DMS79 (cell line): Measurements from ENCODE around the gene SLC51B.
"Not testable (repeated sequence)": the region's sequence is repeated elsewhere in the genome, so short reads cannot be mapped to it uniquely, and the experiment has no call there.

Source experiments
- DNase-seq: peaks from one replicate; lab custom pipeline; 2025; lab: John Stamatoyannopoulos, UW

The SLC51B gene

DNA sequence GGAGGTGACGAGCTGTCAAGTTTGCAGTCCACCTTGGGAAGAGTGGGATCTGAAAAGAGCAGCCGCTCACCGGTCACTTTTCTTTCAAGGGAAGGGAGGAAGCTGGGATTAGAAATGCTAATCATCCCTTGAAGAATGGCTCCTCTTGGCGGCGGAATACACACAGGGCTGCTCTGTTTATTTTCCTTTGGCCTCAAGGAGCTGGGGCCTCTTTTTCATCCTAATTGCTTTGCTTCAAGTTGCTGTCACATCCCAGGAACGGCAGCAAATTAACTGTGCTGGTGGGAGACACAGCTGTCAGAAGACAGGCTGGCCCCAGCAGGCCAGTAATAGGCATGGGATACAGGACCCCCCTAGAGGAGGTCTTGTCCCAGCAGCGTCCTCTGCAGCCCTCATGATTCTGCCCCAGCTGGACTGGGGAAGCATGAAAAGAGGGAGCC is 38.1 kb downstream of the SLC51B start:
- DNase-seq, result no peak

DNA sequence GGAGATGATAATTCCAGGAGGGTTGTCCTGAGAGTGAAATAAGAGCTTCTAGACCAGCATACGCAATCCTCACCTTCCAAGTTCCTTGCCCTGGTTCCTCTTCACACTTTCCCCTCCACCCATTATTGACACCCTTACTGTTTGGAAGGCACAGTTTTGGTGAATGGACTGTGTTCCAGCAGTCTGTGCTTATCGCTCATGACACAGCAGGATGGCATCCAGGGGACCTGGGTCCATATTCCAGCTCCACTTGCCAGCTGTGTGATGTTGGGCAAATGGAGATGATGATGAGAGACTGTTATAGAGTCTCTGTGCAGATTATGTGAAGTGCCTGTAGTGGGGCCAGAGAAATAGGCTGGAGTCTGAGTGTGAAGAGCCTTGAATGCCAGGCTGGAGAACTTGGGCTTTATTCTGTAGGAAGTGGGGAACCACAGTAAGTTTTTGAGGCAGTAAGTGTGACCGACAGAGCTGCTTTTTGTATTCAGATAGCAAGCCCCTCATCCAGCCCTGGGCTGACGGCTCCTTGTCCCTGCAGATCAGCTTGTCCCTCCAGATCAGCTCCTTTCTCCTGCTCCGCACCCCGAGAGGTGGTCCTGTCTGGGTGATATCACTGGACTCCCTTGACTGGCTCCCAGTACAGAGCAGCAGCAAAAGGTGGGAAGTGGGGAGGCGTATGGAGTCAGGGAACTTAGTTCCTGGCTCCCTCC is 39.5 kb downstream of the SLC51B start:
- no peak for DNase-seq

DNA sequence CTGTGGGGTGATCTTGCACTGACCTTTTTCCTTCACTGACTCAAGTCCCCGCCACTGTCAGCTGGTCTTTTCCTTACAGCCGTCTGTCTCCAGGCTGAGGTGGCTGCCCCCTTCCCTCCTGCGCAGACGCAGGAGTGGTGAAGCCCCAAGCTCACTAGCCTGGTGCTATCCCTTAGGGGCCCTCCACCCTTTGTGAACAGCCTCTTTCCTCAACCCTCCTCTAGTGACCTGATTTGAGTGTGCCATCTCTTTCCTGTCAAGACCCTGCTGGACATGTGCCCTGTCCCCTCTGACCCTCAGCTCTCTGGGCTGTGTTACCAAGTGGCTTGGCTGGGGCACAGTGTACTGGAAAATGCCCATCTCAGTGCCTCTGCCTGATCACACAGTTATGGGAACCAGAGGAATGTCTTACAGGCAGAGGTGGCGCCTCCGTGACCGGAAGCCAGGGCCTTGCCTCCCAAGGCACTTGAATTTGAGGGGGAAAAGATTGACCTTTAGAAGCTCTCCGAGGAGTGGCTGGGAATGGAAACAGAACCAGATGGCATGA is 40.1 kb downstream of the SLC51B start:
- no peak for DNase-seq

DNA sequence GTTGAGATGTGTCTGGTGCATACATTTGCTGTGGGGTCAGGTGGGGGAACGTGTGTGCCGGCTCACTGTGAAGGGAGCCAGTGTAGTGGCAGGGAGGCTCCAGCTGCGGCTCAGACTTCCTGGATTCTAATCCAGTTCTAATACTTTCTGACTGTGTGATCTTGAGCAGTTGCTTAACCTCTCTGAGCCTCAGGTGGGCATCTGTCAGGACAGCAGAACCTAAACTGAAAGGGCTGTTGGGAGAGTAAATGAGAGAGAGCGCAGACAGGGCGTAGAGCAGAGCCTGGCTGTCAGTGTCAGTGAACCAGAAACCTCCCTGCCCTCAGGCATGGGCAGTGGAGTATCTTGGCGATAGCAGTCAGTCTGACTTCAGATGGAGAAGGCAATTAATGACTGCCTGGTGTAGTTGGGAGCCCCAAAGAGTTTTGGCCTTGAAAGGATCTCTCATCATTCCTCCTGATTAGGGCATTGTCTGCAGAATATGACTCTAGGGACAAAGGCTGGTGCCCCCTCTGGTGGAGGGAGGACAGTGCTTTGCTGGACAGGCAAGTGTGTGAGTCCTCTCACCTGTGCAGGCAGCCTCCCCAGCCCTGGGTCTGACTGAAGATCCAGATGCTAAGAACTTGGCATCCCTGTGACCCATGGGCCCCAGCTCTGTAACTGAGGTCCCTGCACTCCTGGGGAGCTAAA is 40.9 kb downstream of the SLC51B start:
- DNase-seq, result no peak

DNA sequence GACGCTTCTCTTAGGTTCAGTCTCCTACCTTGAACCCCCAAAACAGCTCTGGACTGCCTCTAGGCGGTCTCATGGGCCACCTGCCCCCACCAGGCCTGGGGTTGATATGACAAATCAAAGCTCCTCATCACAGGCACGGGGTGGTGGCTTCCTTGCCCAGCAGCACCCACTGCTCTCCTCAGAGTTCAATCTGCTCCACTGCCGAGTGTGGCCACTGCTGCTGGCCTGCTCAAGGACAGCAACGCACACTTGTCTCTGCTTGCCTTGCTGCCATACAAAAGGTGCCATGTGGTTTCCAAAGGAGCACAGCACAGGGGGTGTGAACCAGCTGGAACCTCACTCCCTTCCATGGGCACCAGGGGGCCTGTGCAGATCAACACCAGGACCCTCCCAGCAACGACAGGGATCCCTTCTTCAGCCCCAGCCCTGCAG is 41.5 kb downstream of the SLC51B start:
- DNase-seq, result no peak

DNA sequence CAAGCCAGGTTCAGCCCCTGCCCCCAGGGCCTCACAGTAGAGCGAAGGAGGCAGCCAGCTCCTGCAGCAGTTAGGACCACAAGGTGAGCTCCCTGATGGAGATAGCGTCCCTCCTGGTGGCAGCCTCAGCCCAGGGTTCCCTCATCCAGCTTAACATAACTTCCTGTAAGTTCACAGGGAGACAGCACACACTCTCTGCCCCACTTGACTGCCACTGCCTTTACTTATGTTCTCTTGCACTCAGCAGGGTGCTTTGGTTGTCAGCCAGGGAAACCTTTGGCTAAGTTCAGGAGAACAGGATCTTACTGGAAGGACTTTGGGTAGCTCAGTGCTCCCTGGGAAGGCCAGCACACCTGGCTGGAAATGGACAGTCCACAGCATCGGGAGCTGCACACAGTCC is 42.2 kb downstream of the SLC51B start:
- no peak for DNase-seq

DNA sequence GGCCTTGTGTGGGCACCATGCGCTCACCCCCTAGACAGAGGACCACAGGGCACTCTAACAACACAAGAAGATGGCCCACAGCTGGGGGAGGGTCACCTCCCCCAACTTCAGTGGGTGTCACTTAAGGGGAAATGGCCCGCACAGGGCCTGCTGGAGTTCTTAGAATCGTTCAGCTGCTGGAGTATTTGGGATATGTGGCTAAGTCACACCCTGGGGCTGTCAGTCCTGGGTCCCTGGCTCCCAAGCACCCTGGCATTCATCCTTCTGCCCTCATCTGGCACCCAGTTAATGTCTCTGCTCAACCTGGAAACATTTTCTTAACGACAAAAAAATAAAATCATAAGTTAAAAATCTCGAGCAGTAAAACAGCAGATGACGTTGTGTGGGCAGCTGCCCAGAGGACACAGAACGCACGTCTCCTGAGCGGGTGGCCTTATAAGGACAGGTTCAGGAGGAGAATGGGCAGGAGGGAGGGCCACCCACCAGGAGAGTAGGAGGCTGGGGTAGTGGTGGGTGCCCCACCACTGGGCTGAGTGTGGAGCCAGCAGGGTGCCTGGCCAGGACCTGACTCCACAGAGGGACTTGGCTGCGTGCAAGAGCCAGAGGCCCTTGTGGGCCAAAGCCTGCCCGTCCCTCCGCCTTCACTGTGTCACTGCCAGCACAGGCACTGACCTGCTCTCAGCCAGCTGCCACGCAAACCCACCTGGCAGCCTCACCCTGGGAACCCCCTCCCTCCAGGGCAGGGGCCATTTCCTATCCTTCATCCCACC is 42.9 kb downstream of the SLC51B start:
- DNase-seq, result no peak

DNA sequence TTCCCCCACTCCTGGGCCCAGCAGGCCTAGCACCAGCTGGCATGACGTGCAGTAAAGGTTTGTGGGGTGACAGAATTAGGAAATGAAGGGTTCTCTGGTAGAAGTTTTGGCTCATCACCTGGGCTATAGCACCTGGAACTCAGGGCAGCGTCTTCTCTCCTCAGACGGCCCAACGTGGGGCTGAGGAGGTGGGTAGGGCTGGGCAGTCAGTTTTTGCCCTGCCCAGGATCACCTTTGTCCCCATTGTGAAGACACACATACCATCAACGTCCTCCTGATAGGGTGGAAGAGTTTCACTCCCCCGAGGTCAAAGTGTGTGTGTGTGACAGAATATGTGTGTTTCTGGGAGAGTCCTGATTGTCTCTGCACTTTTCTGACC is 43.4 kb downstream of the SLC51B start:
- DNase-seq, result no peak

DNA sequence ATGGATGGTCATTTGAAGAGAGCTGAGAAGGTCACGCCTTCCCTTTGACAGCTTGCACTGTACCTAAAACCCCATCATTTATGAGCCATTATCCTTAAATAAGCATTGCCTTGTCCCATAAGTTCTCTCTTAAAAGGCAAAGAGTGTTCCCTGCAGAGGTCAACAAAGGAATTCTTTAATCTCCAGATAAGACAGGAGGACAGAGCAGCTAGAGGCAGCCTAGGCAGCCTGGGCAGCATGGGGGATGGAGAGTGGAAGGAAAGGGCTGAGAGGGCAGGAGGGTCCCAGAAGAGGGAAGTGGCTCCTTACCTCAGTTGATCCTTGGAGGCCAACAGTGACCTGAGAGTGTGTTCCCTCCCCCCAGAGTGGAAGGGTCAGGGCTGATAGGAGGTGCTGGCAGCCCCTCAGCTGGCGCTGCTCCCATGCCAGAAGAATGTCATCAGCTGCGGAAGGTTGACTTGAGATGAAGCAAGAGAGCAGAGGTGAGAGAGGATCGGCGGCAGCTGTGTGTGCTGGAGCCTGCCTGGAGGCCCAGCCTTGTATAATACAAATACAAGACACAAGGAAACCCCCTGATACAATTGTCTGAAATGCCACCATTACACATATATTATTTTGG is 44.1 kb downstream of the SLC51B start:
- no peak for DNase-seq

DNA sequence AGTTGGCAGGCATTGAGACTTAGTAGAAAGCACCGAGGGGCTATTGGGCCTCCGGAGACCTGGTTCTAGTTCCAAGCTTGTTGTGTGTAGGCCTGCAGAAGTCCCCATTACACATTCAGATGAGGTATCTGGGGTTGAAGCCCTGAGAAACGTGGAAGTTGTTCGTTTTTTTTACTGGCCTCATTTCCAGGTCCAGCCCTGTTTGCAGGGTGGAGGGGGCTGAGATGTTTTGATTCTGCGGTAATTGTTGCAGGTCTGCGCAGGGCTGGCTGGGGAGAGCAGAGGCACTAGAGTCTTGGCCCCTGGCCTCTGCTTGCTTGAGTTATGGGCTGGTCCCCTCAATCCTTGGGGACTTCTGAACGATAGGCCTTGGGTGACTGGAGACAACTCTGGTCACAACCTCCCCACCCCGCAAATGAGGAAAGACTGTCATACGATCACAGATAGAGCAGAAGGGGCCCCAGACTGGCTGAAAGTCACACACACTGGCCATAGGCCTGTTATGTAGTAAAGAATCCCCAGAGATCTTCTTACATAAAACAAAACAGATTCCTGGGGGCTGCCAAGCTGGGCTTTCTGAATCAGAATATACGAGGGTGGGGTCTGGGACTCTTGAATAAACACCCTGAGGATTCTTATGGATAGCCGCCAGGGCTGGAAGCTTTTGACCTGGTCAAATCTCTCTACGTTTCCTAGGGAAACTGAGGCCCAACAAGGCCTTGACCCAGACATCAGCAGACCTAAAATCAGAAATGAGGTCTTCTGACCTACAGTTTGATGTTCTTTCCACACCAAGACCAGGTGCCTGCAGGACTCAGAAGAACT is 47.0 kb downstream of the SLC51B start:
- DNase-seq, result no peak

DNA sequence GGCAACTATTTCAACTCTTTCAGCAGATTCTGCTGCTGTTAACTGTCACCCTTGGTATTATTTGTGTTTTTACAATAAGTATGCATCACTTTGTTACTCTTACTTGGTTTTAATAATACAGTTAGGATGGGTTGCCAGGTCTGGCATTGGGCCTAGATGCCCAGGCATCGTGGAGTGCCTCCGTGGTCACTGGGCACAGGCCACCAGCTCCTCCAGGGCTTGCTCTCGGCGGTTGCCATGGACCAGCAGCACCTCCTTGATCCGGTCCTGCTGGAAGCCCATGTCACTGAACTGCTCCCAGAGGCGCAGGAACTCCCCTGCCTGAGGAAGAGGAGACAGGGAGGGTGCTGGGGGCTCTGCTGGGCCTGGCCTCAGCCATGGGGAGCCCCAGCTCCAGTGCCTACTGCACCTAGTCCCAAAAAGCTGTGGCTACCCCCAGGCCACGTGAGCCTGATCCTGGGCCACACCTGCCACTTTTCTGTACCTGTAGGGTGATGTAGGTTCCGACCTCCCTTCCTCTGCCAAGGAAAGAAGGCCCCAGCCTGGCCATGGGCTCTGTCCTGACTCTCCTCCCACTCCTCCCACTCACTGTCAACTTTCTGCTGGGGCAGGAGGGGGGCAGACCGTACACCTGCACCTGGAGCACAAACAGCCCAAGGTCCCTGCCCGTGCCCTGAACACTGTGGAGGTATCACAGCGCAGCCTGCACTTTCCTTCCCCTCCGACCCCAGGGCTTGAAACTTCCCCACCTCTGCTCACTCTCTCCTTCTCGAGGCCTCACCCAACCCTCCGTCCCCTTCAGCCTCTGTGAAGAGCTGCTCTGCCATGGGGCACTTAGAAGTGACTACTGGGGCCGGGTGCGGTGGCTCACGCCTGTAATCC is 48.0 kb downstream of the SLC51B start:
- no peak for DNase-seq

DNA sequence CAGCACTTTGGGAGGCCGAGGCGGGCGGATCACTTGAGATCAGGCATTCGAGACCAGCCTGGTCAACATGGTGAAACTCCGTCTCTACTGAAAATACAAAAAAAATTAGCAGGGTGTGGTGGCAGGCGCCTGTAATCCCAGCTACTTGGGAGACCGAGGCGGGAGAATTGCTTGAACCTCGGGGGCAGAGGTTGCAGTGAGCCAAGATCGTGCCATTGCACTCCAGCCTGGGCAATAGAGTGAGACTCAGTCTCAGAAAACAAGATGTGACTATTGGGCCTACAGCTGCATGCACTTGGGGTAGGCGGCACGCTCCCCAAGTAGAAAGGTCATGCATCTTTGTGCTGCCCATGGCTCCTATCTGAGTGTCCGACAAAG is 48.6 kb downstream of the SLC51B start:
- not testable (repeated sequence) for DNase-seq

DNA sequence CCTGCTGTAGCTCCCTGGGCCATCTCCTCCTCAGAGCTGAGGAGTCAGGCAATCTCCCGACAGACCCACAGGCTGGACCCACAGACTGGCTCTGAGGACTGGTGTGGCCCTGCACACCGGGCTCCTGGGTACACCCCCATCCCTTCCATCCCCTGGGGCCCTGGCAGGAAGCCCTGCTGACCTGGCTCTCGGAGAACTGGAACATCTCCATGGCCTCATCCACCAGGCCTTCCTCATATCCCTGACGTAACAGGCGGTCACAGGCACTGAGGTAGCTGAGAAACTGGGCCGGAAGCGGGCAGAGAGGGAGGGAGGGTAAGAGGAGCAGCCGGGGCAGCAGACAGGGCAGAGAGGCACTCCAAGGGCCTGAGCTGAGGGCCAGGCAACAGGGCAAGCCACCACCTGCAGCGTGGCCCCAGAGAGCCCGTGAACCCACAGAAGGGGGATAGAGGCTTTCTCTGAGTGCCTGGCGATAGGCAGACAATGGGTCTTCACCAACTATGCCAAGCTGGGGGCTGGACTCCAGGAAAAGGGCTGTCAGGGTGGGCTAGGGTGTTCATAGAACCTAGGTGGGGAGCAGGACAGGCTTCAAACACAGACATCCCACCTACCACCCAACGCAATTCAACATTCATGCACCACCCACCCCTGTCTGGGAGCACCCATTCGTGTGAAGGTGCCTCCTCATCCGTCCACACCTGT is 49.3 kb downstream of the SLC51B start:
- DNase-seq, result no peak

DNA sequence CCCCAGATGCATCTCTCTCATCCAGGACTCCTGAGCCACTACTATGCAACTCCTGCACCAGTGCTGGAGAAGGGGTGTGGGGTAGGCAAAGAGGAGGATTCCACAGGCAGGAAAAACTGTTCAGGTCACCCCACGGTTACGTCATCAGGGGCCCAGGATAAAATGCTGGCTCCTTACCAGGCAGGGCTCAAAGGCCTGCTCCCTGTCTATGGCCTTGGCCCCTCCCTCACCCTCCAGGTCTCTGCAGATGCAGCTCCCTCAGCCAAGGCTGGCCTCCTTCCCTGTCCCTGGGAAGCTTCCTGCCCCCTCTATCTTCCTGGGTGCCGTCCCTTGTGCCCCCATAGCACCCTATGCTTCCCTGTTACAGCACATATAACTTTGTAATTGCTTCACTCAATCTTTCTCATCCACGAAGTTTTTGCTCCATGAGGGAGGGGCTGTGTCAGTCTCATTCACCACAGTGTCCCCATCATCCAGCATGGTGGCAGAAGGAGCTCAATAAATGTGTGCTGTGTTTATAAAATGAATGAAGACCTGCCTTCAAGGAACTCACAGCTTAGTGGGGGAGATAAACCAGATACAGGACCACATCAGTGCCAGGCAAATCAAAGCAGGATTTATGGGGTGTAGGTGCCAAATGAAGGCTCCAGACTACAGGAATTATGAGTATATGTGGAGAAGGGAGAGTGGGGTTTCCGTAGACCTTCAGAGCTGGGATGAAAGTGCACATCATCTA is 50.0 kb downstream of the SLC51B start:
- no peak for DNase-seq

DNA sequence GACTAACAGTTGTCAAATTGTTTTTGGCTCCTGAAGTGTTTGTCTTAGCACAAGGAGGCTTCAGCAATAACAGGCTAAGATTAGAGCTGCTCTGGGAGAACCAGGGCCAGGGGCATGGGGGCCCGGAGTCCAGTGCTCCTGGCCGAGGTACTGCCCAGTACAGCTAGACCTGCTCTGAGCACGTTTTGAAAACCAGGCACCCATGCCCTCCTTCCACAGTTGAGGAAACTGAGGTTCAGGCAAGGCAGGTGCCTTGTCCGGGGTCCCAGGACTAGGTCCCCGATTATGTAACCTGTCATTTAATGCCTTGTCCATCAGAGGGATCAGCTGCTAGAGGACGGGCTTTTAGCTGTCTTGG is 50.5 kb downstream of the SLC51B start:
- no peak for DNase-seq

DNA sequence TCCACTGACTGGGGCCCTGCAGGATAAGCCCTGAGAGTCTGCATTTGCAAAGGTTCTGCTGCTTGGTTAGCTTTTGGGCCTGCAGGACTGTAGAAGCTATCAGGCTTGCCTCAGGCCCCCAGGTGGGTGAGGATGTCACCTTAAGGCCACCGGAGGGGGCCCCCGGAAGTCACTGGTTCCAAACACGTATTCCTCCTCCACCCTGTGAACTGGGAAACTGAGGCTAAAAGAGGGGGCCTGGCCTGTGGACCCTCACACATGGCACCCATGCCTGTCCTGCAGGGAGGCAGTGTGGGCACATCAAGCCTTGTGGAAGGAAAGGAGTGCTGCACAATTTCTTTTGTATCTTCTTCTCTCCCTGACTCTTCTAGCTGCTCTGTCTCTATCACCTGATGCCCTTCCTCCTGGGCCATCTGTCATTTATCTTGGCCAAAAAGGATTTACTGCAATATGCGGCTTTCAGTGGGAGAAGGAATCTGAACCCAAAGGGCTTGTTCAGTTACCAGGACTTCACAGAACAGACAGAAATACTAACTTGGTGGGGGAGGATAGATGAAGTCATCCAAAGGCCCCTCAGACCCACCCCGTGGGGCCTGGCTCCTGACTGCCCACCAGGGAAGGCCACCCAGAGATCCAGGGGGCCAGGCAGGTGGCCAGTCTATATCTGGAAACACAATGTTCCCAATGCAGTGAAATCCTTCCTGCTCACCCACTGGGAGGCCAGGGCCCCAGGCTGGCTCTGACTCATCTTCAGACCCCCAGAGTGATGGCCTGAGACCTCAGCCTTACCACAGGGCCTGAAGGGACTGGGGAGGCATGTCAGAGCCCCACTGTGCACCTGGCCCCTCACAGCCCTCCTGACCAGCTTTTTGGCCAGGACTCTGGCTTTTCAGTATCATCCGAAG is 51.5 kb downstream of the SLC51B start:
- DNase-seq, result no peak

DNA sequence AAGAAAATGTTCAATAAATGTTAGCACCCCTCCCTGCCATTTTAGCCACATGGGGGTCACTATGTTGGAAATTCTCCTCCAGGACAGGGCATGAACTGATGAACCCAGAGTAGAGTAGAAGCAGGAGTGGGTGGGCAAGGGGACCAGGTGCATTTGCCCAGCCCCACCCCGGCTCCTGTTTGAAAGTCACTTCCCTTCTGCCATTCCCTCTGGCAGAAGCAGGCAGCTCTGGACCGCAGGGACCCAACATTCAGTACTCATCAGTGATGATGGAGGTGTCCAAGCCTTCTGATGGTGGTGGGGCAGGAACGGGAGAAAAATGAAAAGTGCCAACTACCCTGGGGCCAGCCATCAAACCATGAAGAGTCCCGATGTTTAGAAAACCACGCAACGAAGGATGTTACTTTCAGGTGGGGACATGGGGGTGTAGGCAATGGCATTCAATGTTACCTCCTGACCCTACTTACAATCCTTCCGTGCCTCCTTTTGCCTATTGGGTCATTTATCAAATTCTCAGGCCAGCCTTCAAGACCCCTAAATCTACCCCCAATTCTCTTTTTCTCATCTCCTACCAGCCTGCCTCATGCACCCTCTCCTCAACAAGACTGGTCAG is 52.6 kb downstream of the SLC51B start:
- no peak for DNase-seq

DNA sequence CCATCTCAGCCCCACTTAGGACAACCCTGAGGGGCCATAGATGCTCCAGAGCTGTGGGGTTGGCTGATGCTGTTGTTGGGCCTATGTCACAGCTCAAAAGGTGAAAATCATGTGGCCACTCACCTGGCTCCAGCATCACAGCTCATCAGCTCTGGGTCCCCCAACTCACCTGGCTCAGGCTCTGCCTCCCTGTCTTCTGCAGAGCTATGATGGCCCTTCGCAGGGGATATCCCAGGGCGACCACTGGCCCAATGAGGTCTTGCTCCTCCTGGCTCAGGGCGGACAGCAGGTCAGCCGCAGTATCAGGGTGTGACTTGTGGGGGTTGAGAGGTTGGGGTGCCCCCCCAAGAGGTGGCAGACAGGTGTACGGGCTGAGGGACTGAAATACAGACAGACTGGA is 54.1 kb downstream of the SLC51B start:
- DNase-seq, result no peak
